A204.1 (cell line): ENCODE results near the gene PRKAR1B.

Experiments used
- FAIRE-seq: peaks from 2 replicates; lab custom pipeline; 2012; peaks lifted over from hg19 to GRCh38; lab: Jason Lieb, UNC

PRKAR1B gene

GRCh38 chr7:739983-740942 lies 13.2 kb upstream of the PRKAR1B start:
- no peak for FAIRE-seq

- no peak for FAIRE-seq
Observed at GRCh38 chr7:739455-739982, 12.4 kb upstream of the PRKAR1B start.

- FAIRE-seq: no peak
Observed at GRCh38 chr7:738723-739454, 11.8 kb upstream of the PRKAR1B start.

- FAIRE-seq: no peak
Observed at GRCh38 chr7:738241-738640, 11.2 kb upstream of the PRKAR1B start.

- FAIRE-seq: no peak
Observed at GRCh38 chr7:734808-735207, 7.7 kb upstream of the PRKAR1B start.

- no peak for FAIRE-seq
Observed at GRCh38 chr7:734214-734613, 7.1 kb upstream of the PRKAR1B start.

GRCh38 chr7:732556-732955 lies 5.5 kb upstream of the PRKAR1B start:
- no peak for FAIRE-seq

GRCh38 chr7:732094-732541 lies 5.0 kb upstream of the PRKAR1B start:
- no peak for FAIRE-seq

GRCh38 chr7:731440-732085 lies 4.5 kb upstream of the PRKAR1B start:
- FAIRE-seq: no peak

- FAIRE-seq: no peak
Observed at GRCh38 chr7:730501-731439, 3.7 kb upstream of the PRKAR1B start.

- FAIRE-seq: no peak
Observed at GRCh38 chr7:729140-730000, 2.3 kb upstream of the PRKAR1B start.

- no peak for FAIRE-seq
Observed at GRCh38 chr7:728602-729001, 1.5 kb upstream of the PRKAR1B start.

GRCh38 chr7:727806-728460 lies 852 bp upstream of the PRKAR1B start:
- FAIRE-seq: no peak

- no peak for FAIRE-seq
Observed at GRCh38 chr7:726854-727103, 302 bp downstream of the PRKAR1B start.

- FAIRE-seq: no peak
Observed at GRCh38 chr7:726084-726853, 812 bp downstream of the PRKAR1B start, which contains the start of gene DNAAF5. Gene DNAAF5, plus strand, starts transcription at chr7:726699. Its CDS starts 22 bp downstream, at chr7:726721.

- FAIRE-seq: no peak
Observed at GRCh38 chr7:725223-726005, 1.7 kb downstream of the PRKAR1B start.

- no peak for FAIRE-seq
Observed at GRCh38 chr7:724298-724697, 2.8 kb downstream of the PRKAR1B start.

- FAIRE-seq: no peak
Observed at GRCh38 chr7:723541-723940, 3.5 kb downstream of the PRKAR1B start.
